Tibial artery (tissue), 4 donors: ENCODE measurements around the gene PYGB.

Experiments
- DNase-seq, 2 donors: peaks; one replicate each; pipeline ENCODE4 v3.0.0-alpha.2; 2019
- H3K27ac ChIP-seq, 2 donors: fragments of 200-600 bp; sonication (generic) in 1 of 2; 1 replicate in 1 of 2; 2 replicates in 1 of 2; pipeline ENCODE4 v1.5.1; 2018 to 2019; ENCODE audit warnings: mild to moderate bottlenecking in 1 of 2
- H3K27me3 ChIP-seq, 2 donors: fragments of 200-600 bp; sonication (generic) in 1 of 2; one replicate each; pipeline versions ENCODE4 v1.5.1 to v1.6.0; 2016 to 2019
- H3K36me3 ChIP-seq, 3 donors: fragments of 200-600 bp; sonication (generic) in 2 of 3; one replicate each; pipeline ENCODE4 v1.5.1; 2016 to 2019; ENCODE audit warnings: mild to moderate bottlenecking in 2 of 3
- H3K4me1 ChIP-seq, 4 donors: fragments of 200-600 bp; sonication (generic) in 2 of 4; 1 replicate in 3 of 4; 2 replicates in 1 of 4; pipeline ENCODE4 v1.5.1; 2016 to 2019
- H3K4me3 ChIP-seq, 2 donors: fragments of 200-600 bp; sonication (generic) in 1 of 2; 1 replicate in 1 of 2; 2 replicates in 1 of 2; pipeline ENCODE4 v1.5.1; 2018 to 2019; ENCODE audit warnings: mild to moderate bottlenecking in 2 of 2
- H3K9me3 ChIP-seq, 3 donors: fragments of 200-600 bp; sonication (generic) in 1 of 3; one replicate each; pipeline ENCODE4 v1.5.1; 2016 to 2019
- CTCF ChIP-seq, 2 experiments: fragments of 200-600 bp in 1 of 2; fragments of 450-650 bp in 1 of 2; IDR thresholded peaks; one replicate each; pipeline ENCODE4 v1.5.1; 2017 to 2019; ENCODE audit warnings: antibody characterized with exemption in 2 of 2, mild to moderate bottlenecking in 1 of 2, moderate library complexity in 1 of 2
- intact Hi-C: fragments of 100-400 bp; cut with DNase I; formaldehyde crosslinking; loops from one replicate; pipeline ENCODE4 v1.15.0; 2023; ENCODE audit warnings: low total_unique reads

PYGB gene

GRCh38 chr20:25207960-25208534, 39.8 kb upstream of the PYGB start:
- no peak for TF ChIP-seq CTCF (IDR thresholded peaks at IDR 0.05)
- no peak overlapping the region for H3K4me3 ChIP-seq
- H3K27me3 ChIP-seq, result no peaks in the 10 kb centered on the region
- H3K4me1 ChIP-seq, result peaks cover 0 to 10% (median 2%) of the 10 kb centered on the region in 4 donors
- intact Hi-C loops, result no loop called here
- no peak overlapping the region for H3K27ac ChIP-seq
- H3K36me3 ChIP-seq, result peaks cover 29 to 46% (median 33%) of the 10 kb centered on the region in 3 donors
- H3K9me3 ChIP-seq, result no peaks in the 10 kb centered on the region
- no peak for DNase-seq

GRCh38 chr20:25209400-25209799, 38.5 kb upstream of the PYGB start:
- Histone ChIP-seq H3K4me3 (no peak overlapping the region), H3K27ac (no peak overlapping the region), H3K9me3 (no peaks in the 10 kb centered on the region), H3K36me3 (peaks cover 42 to 59% (median 47%) of the 10 kb centered on the region in 3 donors), H3K27me3 (no peaks in the 10 kb centered on the region), H3K4me1 (peaks cover 0 to 10% (median 2%) of the 10 kb centered on the region in 4 donors)
- no peak for DNase-seq
- TF ChIP-seq CTCF (IDR thresholded peaks at IDR 0.05), result no peak
- intact Hi-C loops, result no loop called here

GRCh38 chr20:25209911-25210310, 38.0 kb upstream of the PYGB start:
- intact Hi-C loops, result no loop called here
- Histone ChIP-seq H3K4me1 (peaks cover 0 to 10% (median 1%) of the 10 kb centered on the region in 4 donors), H3K27me3 (no peaks in the 10 kb centered on the region), H3K36me3 (peaks cover 47 to 65% (median 52%) of the 10 kb centered on the region in 3 donors), H3K4me3 (no peak overlapping the region), H3K27ac (no peak overlapping the region), H3K9me3 (no peaks in the 10 kb centered on the region)
- no peak for DNase-seq
- TF ChIP-seq CTCF (IDR thresholded peaks at IDR 0.05), result no peak

GRCh38 chr20:25211273-25211672, 36.6 kb upstream of the PYGB start:
- DNase-seq, result no peak
- H3K36me3 ChIP-seq, result peaks cover 59 to 73% (median 65%) of the 10 kb centered on the region in 3 donors
- H3K4me1 ChIP-seq, result no peaks in the 10 kb centered on the region
- TF ChIP-seq CTCF (IDR thresholded peaks at IDR 0.05), result no peak
- no peak overlapping the region for H3K4me3 ChIP-seq
- intact Hi-C loops, result no loop called here
- H3K27me3 ChIP-seq, result no peaks in the 10 kb centered on the region
- no peaks in the 10 kb centered on the region for H3K9me3 ChIP-seq
- H3K27ac ChIP-seq, result no peak overlapping the region

- no peak overlapping the region for H3K27ac ChIP-seq
- H3K27me3 ChIP-seq, result no peaks in the 10 kb centered on the region
- DNase-seq, result no peak
- TF ChIP-seq CTCF (IDR thresholded peaks at IDR 0.05), result no peak
- H3K4me3 ChIP-seq, result no peak overlapping the region
- intact Hi-C loops, result no loop called here
- peaks cover 64 to 80% (median 75%) of the 10 kb centered on the region in 3 donors for H3K36me3 ChIP-seq
- H3K9me3 ChIP-seq, result no peaks in the 10 kb centered on the region
- H3K4me1 ChIP-seq, result no peaks in the 10 kb centered on the region
Observed at GRCh38 chr20:25212242-25212641, 35.6 kb upstream of the PYGB start.
